Neuronal stem cell (in vitro differentiated cells): ENCODE data around the gene LRP1B.

Source experiments
- DNase-seq: peaks from one replicate; pipeline ENCODE4 v3.0.0-alpha.2; 2013; ENCODE audit warnings: low spot score
- H2AFZ ChIP-seq: one replicate; pipeline ENCODE4 v1.6.1; 2013; ENCODE audit warnings: mild to moderate bottlenecking, low read length, inconsistent platforms
- H2AK5ac ChIP-seq: 2 replicates; pipeline ENCODE4 v1.6.1; 2013; ENCODE audit warnings: low read depth, mild to moderate bottlenecking, inconsistent platforms, low read length, moderate library complexity, mixed read lengths
- H2BK120ac ChIP-seq: 2 replicates; pipeline ENCODE4 v1.6.1; 2013; ENCODE audit warnings: low read depth, mild to moderate bottlenecking, inconsistent platforms, low read length, moderate library complexity, mixed read lengths
- H2BK12ac ChIP-seq: one replicate; pipeline ENCODE4 v1.6.1; 2013; ENCODE audit warnings: low read length, inconsistent platforms
- H2BK15ac ChIP-seq: 2 replicates; pipeline ENCODE4 v1.6.1; 2013; ENCODE audit warnings: mild to moderate bottlenecking, low read length, inconsistent platforms, mixed read lengths
- H2BK5ac ChIP-seq: one replicate; pipeline ENCODE4 v1.6.1; 2013; ENCODE audit warnings: inconsistent platforms, mild to moderate bottlenecking, low read length, moderate library complexity
- H3K14ac ChIP-seq: one replicate; pipeline ENCODE4 v1.6.1; 2013; ENCODE audit warnings: low read length, inconsistent platforms
- H3K18ac ChIP-seq: 2 replicates; pipeline ENCODE4 v1.6.1; 2013; ENCODE audit warnings: low read length, inconsistent platforms
- H3K23ac ChIP-seq: 2 replicates; pipeline ENCODE4 v1.6.1; 2013; ENCODE audit warnings: low read depth, mild to moderate bottlenecking, mixed read lengths, low read length, inconsistent platforms; ENCODE audit not compliant: poor library complexity
- H3K27ac ChIP-seq: replicated peaks from 3 replicates; pipeline ENCODE4 v1.5.1; 2013; ENCODE audit warnings: low read length, inconsistent platforms
- H3K27me3 ChIP-seq, 3 experiments: 2 replicates each; pipeline ENCODE4 v1.6.1; 2013; ENCODE audit warnings: low read length in 3 of 3, mild to moderate bottlenecking in 2 of 3, inconsistent platforms in 1 of 3, low read depth in 1 of 3, mixed read lengths in 1 of 3, moderate library complexity in 1 of 3; ENCODE audit not compliant: control insufficient read depth in 3 of 3, insufficient read depth in 3 of 3
- H3K36me3 ChIP-seq, 2 donors: replicated peaks in 1 of 2; 2 replicates each; pipeline ENCODE4 v1.6.1; 2013; ENCODE audit warnings: low read length in 2 of 2; ENCODE audit not compliant: control insufficient read depth in 2 of 2, insufficient read depth in 2 of 2
- H3K4ac ChIP-seq: 2 replicates; pipeline ENCODE4 v1.6.1; 2013; ENCODE audit warnings: inconsistent platforms, mild to moderate bottlenecking, low read length, moderate library complexity
- H3K4me1 ChIP-seq, 2 donors: 1 replicate in 1 of 2; 2 replicates in 1 of 2; pipeline ENCODE4 v1.6.1; 2013; ENCODE audit warnings: low read length in 2 of 2, low read depth in 1 of 2; ENCODE audit not compliant: control insufficient read depth in 2 of 2, insufficient read depth in 1 of 2
- H3K4me2 ChIP-seq: one replicate; pipeline ENCODE4 v1.6.1; 2013; ENCODE audit warnings: mild to moderate bottlenecking, low read length, inconsistent platforms; ENCODE audit not compliant: insufficient read depth, poor library complexity, severe bottlenecking
- H3K4me3 ChIP-seq, 2 donors: 2 replicates each; pipeline ENCODE4 v1.5.1; 2013; ENCODE audit warnings: low read length in 2 of 2, mild to moderate bottlenecking in 2 of 2, inconsistent platforms in 1 of 2, moderate library complexity in 1 of 2
- H3K79me1 ChIP-seq: one replicate; pipeline ENCODE4 v1.6.1; 2013; ENCODE audit warnings: low read depth, mild to moderate bottlenecking, inconsistent platforms, low read length, moderate library complexity
- H3K9ac ChIP-seq: one replicate; pipeline ENCODE4 v1.6.1; 2013; ENCODE audit warnings: mild to moderate bottlenecking, low read depth, low read length, inconsistent platforms; ENCODE audit not compliant: poor library complexity
- H3K9me3 ChIP-seq, 2 donors: replicated peaks in 1 of 2; 2 replicates each; pipeline versions ENCODE3 to v1.6.1; 2013; ENCODE audit warnings: low read length in 2 of 2, mild to moderate bottlenecking in 2 of 2, inconsistent platforms in 1 of 2, low read depth in 1 of 2, mixed read lengths in 1 of 2, moderate library complexity in 1 of 2; ENCODE audit not compliant: control insufficient read depth in 2 of 2, insufficient read depth in 1 of 2
- H4K8ac ChIP-seq: one replicate; pipeline ENCODE4 v1.6.1; 2013; ENCODE audit warnings: low read depth, mild to moderate bottlenecking, inconsistent platforms, low read length, moderate library complexity
- H4K91ac ChIP-seq: one replicate; pipeline ENCODE4 v1.6.1; 2013; ENCODE audit warnings: low read length, low read depth, mild to moderate bottlenecking, inconsistent platforms; ENCODE audit not compliant: poor library complexity
- WGBS, 2 donors: extraction: QIAGEN DNeasy Blood & Tissue Kit; methylation state at CpG; one replicate each; pipeline ENCODE4 v1.1.7; 2013; ENCODE audit warnings: missing lambda C conversion rate in 2 of 2, mixed read lengths in 1 of 2; ENCODE audit not compliant: insufficient read length in 2 of 2, insufficient replicate concordance in 1 of 2; ENCODE audit errors: extremely low coverage in 2 of 2; 5-methylcytosine and 5-hydroxymethylcytosine counted together

Gene LRP1B

DNA sequence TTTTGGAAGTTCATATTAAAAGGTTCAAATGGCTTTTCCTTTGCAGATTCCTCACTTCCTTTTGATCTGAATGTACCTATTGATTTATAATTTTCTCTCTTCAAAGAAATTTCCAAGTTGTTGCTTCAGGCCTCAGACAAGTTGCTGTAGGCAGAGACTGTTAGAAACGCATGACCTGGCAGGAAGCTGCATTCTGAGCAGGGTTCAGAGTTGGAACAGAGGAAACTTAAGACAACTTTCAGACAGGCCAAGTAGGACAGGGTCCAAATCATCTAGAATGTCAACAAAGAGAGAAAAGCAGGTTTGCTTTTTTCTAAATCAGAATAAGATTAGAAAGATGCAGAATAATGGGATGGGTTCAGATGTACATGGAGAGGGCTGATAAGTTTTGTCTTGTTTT lies 416.3 kb downstream of the LRP1B start:
- no peaks in the 10 kb centered on the region for H3K4me1 ChIP-seq
- no peak overlapping the region for H3K18ac ChIP-seq
- no peak overlapping the region for H3K4me2 ChIP-seq
- no peaks in the 10 kb centered on the region for H3K36me3 ChIP-seq
- H4K91ac ChIP-seq, result no peak overlapping the region
- H3K79me1 ChIP-seq, result peaks cover 1% of the 10 kb centered on the region
- DNase-seq, result no peak
- H2AK5ac ChIP-seq, result no peak overlapping the region
- no peak overlapping the region for H4K8ac ChIP-seq
- H3K23ac ChIP-seq, result no peak overlapping the region
- no peak overlapping the region for H3K27ac ChIP-seq
- no peaks in the 10 kb centered on the region for H3K9me3 ChIP-seq
- H2BK5ac ChIP-seq, result no peak overlapping the region
- peak overlapping the region; percentile 81 for H2AFZ ChIP-seq
- H3K4ac ChIP-seq, result no peak overlapping the region
- H3K9ac ChIP-seq, result no peak overlapping the region
- H2BK12ac ChIP-seq, result no peak overlapping the region
- no peaks in the 10 kb centered on the region for H3K27me3 ChIP-seq
- H2BK120ac ChIP-seq, result no peak overlapping the region
- no CpG with 5 or more reads among the region's 1 CpG for WGBS, 2 donors
- no peak overlapping the region for H3K14ac ChIP-seq
- H3K4me3 ChIP-seq, result no peak overlapping the region
- H2BK15ac ChIP-seq, result no peak overlapping the region

DNA sequence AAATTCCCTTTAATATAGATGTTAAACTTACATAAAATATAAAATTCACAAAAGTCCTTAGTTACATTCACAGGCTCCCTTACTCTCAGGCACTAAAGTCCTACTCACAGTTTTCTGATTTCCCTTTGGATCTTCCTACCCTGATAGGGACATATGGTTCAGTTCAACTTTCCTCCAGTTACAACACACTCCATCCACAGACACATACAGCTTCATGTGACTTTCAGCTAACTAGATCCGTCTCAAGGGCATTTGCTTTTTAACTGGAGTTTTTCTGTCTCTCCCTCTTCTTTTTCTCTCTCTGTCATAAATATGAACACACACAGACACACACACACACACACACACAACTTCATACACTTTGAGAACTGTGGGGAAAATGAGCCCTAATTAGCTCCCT lies 419.2 kb downstream of the LRP1B start:
- no peaks in the 10 kb centered on the region for H3K79me1 ChIP-seq
- H2BK120ac ChIP-seq, result no peak overlapping the region
- H2BK5ac ChIP-seq, result no peak overlapping the region
- no peak overlapping the region for H3K14ac ChIP-seq
- H4K8ac ChIP-seq, result no peak overlapping the region
- no peak overlapping the region for H2BK15ac ChIP-seq
- H3K4ac ChIP-seq, result no peak overlapping the region
- no peak overlapping the region for H3K18ac ChIP-seq
- H3K4me2 ChIP-seq, result no peak overlapping the region
- no peak overlapping the region for H3K9ac ChIP-seq
- no peak overlapping the region for H3K4me3 ChIP-seq
- no peak overlapping the region for H3K23ac ChIP-seq
- H4K91ac ChIP-seq, result no peak overlapping the region
- no peak overlapping the region for H2AFZ ChIP-seq
- H2AK5ac ChIP-seq, result no peak overlapping the region
- no peaks in the 10 kb centered on the region for H3K36me3 ChIP-seq
- no peak for DNase-seq
- H3K9me3 ChIP-seq, result no peaks in the 10 kb centered on the region
- H2BK12ac ChIP-seq, result no peak overlapping the region
- H3K27ac ChIP-seq, result no peak overlapping the region
- H3K4me1 ChIP-seq, result no peaks in the 10 kb centered on the region
- no peaks in the 10 kb centered on the region for H3K27me3 ChIP-seq
- no CpG with 5 or more reads among the region's 1 CpG for WGBS, 2 donors

DNA sequence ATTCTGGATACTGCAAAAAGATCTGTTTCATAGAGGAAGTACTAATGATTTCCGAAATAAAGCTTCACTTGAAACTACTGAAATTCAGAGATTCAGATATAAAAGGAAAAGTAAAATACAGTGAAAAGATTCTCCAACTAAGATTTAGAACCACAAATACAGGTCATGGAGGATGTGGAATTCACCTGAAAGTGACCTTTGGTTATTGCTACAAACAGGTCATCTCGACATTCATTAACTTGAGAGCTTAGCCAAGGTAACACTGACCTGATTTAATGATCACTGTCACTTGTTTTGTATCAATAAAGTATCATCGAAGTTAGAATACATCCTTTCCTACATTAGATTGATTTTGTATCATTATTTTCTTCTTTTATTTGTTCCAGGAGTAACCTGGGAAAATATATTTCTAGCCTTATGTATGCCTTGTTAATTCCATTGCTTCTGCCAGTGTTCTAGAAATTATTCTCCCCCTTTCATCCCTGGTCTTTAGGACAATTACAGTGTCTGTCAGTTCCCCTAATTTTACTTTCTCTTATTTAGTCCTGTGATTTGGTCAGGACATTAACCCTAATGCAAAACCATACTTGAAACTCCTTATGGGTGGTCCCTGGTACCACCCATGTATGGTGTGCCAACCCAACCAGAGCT lies 420.1 kb downstream of the LRP1B start:
- H3K18ac ChIP-seq, result no peak overlapping the region
- H4K8ac ChIP-seq, result no peak overlapping the region
- H3K4me1 ChIP-seq, result no peaks in the 10 kb centered on the region
- H3K9me3 ChIP-seq, result no peaks in the 10 kb centered on the region
- DNase-seq, result no peak
- H3K4me3 ChIP-seq, result no peak overlapping the region
- no peaks in the 10 kb centered on the region for H3K36me3 ChIP-seq
- H3K4me2 ChIP-seq, result no peak overlapping the region
- no peak overlapping the region for H3K9ac ChIP-seq
- no CpG with 5 or more reads among the region's 3 CpGs for WGBS, 2 donors
- no peak overlapping the region for H2AFZ ChIP-seq
- no peaks in the 10 kb centered on the region for H3K79me1 ChIP-seq
- no peak overlapping the region for H2BK15ac ChIP-seq
- H3K27ac ChIP-seq, result no peak overlapping the region
- no peak overlapping the region for H2BK120ac ChIP-seq
- no peak overlapping the region for H2BK12ac ChIP-seq
- no peak overlapping the region for H4K91ac ChIP-seq
- no peak overlapping the region for H2BK5ac ChIP-seq
- H2AK5ac ChIP-seq, result no peak overlapping the region
- H3K4ac ChIP-seq, result no peak overlapping the region
- no peaks in the 10 kb centered on the region for H3K27me3 ChIP-seq
- H3K23ac ChIP-seq, result no peak overlapping the region
- no peak overlapping the region for H3K14ac ChIP-seq

DNA sequence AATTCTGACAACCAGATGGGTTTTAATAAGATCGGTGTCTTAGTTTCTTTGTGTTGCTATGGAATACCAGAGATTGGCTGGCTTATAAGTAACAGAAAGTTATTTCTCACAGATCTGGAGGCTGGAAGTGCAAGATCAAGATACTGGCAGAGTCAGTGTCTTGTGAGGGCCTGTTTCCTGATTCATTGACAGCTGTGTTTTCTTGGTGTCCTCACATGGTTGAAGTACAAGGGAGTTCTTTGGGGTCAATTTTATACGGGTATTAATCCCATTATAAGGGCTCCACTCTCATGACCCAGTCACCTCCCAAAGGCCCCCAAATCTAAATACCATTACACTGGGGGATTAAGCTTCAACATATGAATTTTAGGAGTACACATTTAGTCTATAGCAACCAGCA lies 421.1 kb downstream of the LRP1B start:
- no CpG with 5 or more reads among the region's 2 CpGs for WGBS, 2 donors
- Histone ChIP-seq H3K79me1 (no peaks in the 10 kb centered on the region), H3K36me3 (no peaks in the 10 kb centered on the region), H4K8ac (no peak overlapping the region), H2AFZ (no peak overlapping the region), H3K4me2 (no peak overlapping the region), H3K27ac (no peak overlapping the region), H3K18ac (no peak overlapping the region), H4K91ac (no peak overlapping the region), H2BK12ac (no peak overlapping the region), H3K4me3 (no peak overlapping the region), H2BK120ac (no peak overlapping the region), H3K4ac (no peak overlapping the region), H3K4me1 (no peaks in the 10 kb centered on the region), H2BK5ac (no peak overlapping the region), H3K14ac (no peak overlapping the region), H2AK5ac (no peak overlapping the region), H3K27me3 (no peaks in the 10 kb centered on the region), H3K9ac (no peak overlapping the region), H2BK15ac (no peak overlapping the region), H3K9me3 (no peaks in the 10 kb centered on the region), H3K23ac (no peak overlapping the region)
- no peak for DNase-seq
